Testis (tissue), 2 donors: ENCODE measurements around the gene RAI1.

Experiments used
- POLR2A ChIP-seq: fragments of 450-650 bp; IDR thresholded peaks from one replicate; pipeline ENCODE4 v1.6.1; 2017; ENCODE audit warnings: antibody characterized with exemption, mild to moderate bottlenecking, moderate library complexity
- TF ChIP-seq, protein P1 (sequence below), 3 experiments: fragments of 450-650 bp in 2 of 3; fragments of 200-600 bp in 1 of 3; sonication (generic) in 1 of 3; IDR thresholded peaks; one replicate each; pipeline ENCODE4 v1.5.1; 2016 to 2019; ENCODE audit warnings: antibody characterized with exemption in 3 of 3, mild to moderate bottlenecking in 2 of 3, moderate library complexity in 1 of 3

DNA sequence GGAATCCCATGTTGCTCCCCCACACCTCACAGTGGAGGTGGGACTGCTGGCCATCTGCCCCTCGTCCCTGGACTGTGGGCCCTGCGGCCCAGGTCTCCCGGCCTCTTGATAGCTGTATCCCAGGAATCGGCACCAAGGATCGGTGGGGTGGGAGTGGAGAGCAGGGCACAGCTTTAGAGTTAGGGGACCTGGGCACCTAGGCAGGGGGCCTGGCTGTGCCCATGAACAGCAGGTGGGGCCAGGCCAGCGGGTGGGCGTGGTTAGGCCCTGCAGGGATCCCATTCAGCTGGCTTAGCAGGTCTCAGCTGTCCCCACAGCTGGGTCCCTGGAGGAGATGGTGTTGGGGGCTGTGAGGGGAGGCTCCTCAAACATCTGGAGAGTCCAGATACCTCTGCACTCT lies 106.3 kb downstream of the RAI1 start:
- TF ChIP-seq, protein P1, sequence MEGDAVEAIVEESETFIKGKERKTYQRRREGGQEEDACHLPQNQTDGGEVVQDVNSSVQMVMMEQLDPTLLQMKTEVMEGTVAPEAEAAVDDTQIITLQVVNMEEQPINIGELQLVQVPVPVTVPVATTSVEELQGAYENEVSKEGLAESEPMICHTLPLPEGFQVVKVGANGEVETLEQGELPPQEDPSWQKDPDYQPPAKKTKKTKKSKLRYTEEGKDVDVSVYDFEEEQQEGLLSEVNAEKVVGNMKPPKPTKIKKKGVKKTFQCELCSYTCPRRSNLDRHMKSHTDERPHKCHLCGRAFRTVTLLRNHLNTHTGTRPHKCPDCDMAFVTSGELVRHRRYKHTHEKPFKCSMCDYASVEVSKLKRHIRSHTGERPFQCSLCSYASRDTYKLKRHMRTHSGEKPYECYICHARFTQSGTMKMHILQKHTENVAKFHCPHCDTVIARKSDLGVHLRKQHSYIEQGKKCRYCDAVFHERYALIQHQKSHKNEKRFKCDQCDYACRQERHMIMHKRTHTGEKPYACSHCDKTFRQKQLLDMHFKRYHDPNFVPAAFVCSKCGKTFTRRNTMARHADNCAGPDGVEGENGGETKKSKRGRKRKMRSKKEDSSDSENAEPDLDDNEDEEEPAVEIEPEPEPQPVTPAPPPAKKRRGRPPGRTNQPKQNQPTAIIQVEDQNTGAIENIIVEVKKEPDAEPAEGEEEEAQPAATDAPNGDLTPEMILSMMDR (IDR thresholded peaks at IDR 0.05), result no peak
- TF ChIP-seq POLR2A, result no peak
